ENCODE results near the gene LARP1B. TPM values are rescaled to one million over a fixed set of nuclear protein-coding genes. Genes with fewer than 3 reads are reported as not detected.

The LARP1B gene
- total RNA-seq, result 44.8 TPM

GRCh38 chr4:128060699-128061565 lies at the start of gene LARP1B:
Gene LARP1B, plus strand, starts transcription at chr4:128061312. Its CDS starts 13,640 bp downstream, at chr4:128074952.

Other genes with a start within 250 kb of the LARP1B start
- 15.7 TPM for gene PLK4, start 180.4 kb upstream of the LARP1B start, total RNA-seq
- gene MFSD8, start 96.1 kb upstream of the LARP1B start, total RNA-seq, result 60.9 TPM
- gene ABHD18, start 95.9 kb upstream of the LARP1B start, total RNA-seq, result 18.1 TPM
- gene PGRMC2, start 226.5 kb downstream of the LARP1B start, total RNA-seq, result 116 TPM

Data from camera-type eye (tissue), 1 donor.